Effector CD4-positive, alpha-beta T cell (primary cell): ENCODE measurements around the gene ECM2. TPM values are rescaled to one million over a fixed set of nuclear protein-coding genes. Genes with fewer than 3 reads are reported as not detected.
"Not testable (repeated sequence)": the region's sequence is repeated elsewhere in the genome, so short reads cannot be mapped to it uniquely, and the experiment has no call there.

Source experiments
- DNase-seq: peaks from one replicate; pipeline ENCODE4 v3.0.0-alpha.2; 2020
- total RNA-seq: gene quantifications from one replicate; lab custom pipeline; 2026; lab: John Stamatoyannopoulos, UW

ECM2 gene
- not detected for total RNA-seq

DNA sequence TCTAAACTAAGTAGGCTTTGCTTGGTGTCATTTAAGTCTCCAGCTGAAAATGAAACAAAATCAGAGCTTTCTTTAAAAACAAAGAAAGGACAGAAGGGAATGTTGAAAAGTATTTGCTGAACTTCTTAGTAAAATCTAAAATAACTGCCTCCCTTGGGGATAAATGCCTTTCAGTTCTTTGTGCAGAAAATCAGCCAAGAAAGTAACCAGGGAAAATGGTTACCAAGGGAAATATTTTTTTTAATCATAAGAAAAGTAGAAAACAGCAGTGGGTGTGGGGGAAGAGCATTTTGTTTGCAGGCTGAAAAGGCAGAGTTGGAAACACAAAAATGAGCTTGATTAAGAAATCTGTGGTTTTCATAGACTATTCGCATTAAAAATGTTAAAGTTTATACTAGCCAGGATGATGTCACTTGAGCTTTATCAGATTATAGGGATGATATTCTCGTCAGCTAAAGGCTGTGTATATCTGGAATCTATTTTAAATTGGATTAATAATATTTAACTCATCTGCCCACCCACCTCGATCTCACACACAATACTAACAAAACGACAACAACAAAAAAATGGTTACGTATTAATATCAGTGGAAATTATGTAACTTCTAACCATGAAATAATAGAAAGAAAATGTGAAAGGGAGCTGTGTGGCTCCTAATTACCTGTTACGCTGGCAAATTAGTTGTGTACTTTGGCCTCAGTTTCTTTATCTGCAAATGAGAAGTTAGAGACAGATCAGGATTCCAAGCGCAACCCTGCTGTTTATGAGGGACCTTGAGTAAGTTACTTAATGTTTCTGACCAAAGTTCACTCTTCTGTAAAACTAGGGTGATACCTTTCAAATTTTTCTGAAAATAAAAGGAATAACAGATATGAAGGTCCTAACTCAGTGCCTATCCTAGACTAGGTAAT, at the start of gene ECM2:
Gene ECM2, minus strand, starts transcription at position 51 of the 911 bp plus-strand sequence. CDS start 13,124 bp downstream, outside the sequence.
- DNase-seq: no peak

- DNase-seq: no peak
Observed at GRCh38 chr9:92576175-92576574, 40.4 kb upstream of the ECM2 start.

- not testable (repeated sequence) for DNase-seq
Observed at GRCh38 chr9:92573612-92574011, 37.8 kb upstream of the ECM2 start.

- DNase-seq: not testable (repeated sequence)
Observed at GRCh38 chr9:92571871-92572270, 36.1 kb upstream of the ECM2 start.

- no peak for DNase-seq
Observed at GRCh38 chr9:92564982-92565381, 29.2 kb upstream of the ECM2 start.

- no peak for DNase-seq
Observed at GRCh38 chr9:92564504-92564903, 28.7 kb upstream of the ECM2 start.

- DNase-seq: no peak
Observed at GRCh38 chr9:92563116-92564100, 27.6 kb upstream of the ECM2 start.

GRCh38 chr9:92562461-92562967, 26.7 kb upstream of the ECM2 start:
- DNase-seq: no peak

DNA sequence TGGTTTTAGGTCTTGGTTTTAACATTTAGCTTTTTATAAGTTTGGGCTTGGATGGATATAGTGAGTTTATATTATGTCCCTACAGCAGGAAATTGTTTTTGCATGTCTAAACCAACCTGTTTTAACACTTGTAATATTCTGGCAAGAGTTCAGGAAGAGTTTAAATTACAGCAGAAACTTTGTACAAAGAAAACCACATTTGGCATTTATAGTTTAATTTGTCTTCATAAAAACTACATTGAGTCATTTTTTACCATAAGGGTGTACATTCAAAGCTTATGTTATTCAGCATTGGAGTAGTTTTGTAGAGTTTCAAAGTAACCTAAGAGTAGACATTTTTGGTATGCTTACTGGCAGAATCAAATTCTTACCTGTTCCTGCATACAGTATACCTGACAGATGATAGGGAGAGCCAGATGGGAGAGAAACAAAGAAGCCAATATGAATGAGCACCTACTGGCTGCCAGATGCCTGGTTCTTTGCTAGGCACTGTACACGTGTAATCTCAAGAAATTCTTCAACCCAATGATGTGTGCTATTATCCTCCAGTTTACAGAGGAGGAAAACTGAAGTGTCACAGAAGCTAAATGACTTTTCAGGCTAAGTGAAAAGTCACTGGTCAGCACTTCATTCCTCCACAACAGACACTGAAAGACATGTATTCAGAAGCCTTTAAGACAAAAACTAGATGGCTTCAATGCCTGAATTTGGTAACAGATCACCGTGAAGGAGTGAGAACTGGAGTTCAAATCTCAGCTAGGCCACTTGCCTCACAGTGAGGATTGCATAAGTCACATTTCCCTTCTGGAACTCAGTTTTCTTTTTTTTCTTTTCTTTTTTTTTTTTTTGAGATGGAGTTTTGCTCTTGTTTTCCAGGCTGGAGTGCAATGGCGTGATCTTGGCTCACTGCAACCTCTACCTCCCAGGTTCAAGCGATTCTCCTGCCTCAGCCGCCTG, 25.9 kb upstream of the ECM2 start:
- DNase-seq: no peak

- no peak for DNase-seq
Observed at GRCh38 chr9:92558612-92559374, 23.0 kb upstream of the ECM2 start.

GRCh38 chr9:92550765-92551164, 15.0 kb upstream of the ECM2 start:
- DNase-seq: no peak

DNA sequence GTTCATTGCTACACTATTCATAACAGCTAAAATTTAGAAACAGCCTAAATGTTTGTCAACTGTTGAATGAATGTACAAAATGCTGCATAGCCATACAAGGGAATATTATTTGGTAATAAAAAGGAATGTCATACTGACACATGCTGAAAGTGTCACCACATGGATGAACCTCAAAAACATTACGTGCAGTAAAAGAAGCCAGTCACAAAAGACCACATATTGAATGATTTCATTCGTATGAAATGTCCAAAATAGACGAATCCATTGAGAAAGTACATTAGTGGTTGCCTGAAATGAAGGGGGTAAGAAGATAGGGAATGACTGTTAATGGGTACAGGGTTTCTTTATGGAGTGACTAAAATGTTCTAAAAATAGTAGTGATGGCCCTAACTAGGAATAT, 11.6 kb upstream of the ECM2 start:
- no peak for DNase-seq

DNA sequence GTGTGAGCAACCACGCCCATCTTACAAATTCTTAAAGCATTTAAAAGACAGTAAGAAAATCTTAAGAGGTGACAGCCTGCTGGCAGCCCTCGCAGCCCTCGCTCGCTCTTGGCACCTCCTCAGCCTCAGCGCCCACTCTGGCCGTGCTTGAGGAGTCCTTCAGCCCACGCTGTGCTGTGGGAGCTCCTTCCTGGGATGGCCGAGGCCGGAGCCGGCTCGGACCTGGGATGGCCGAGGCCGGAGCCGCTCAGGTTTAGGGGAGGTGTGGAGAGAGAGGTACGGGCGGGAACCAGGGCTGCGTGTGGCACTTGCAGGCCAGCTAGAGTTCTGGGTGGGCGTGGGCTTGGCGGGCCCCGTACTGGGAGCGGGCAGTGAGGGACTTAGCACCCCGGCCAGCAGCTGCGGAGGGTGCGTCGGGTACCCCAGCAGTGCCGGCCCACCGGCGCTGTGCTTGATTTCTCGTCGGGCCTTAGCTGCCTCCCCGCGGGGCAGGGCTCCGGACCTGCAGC, 9.3 kb upstream of the ECM2 start:
- no peak for DNase-seq

GRCh38 chr9:92543972-92544371, 8.2 kb upstream of the ECM2 start:
- DNase-seq: no peak

GRCh38 chr9:92538541-92538940, 2.8 kb upstream of the ECM2 start:
- DNase-seq: no peak

DNA sequence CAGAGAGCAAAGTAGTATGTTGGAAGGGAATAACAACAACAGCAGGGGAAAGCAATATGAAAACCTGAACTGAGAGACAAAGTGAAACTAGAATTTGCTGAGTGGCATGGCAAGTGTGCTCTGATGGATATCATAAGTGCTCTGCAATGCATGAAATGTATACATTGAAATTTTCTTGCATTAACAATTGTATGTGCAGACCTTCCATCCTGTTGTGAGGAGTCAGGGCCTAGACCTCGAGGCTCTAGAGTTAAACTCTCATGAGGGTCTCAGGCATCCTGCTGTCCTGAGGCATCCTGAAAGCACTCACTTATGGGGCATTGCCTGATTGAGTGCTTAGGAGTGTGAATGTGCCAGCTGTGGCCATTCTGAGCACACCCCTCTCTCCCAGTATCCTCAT, 1.1 kb downstream of the ECM2 start:
- no peak for DNase-seq

DNA sequence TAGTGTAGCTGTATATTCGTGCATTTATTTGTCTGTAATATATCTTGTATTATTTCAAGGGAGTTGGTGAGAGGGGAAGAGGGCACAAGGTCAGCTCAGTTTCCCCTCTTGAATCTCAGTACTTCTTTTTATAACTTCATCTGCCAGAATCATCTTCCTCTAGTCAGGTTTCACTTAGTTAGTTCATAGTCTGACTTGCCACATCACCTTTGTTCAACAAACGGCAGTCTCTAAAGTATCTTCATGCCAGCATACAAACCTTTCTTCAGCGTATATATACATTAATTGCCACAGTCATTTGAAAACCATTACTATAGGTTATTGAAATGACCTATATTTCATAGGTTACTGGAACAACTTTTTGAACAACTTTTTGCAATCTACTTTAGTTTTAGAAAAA, 1.6 kb downstream of the ECM2 start:
- DNase-seq: no peak

GRCh38 chr9:92530893-92531292, 4.9 kb downstream of the ECM2 start:
- DNase-seq: no peak

DNA sequence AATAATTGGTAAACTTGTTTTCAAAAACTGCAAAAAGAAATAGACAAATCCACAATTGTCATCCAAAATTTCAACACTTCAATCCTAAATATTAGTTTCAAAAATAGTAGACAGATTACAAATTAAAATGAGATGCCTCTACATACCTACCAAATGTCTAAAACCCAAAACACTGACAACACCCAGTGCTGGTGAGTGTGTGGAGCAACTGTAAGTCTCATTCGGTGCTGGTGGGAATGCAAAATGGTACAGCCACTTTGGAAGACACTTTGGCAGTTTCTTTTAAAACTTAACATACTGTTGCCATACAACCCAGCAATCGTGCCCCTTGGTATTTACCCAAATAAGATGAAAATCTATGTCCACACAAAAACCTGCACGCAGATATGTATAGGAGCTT, 6.7 kb downstream of the ECM2 start:
- DNase-seq: no peak

GRCh38 chr9:92528522-92528849, 7.3 kb downstream of the ECM2 start:
- DNase-seq: no peak
